Measurements from ENCODE around the gene WDR88. TPM values are rescaled to one million over a fixed set of nuclear protein-coding genes. Genes with fewer than 3 reads are reported as not detected.
"Not testable (repeated sequence)": the region's sequence is repeated elsewhere in the genome, so short reads cannot be mapped to it uniquely, and the experiment has no call there.

The WDR88 gene
- total RNA-seq, 1 experiment from 2014 or later: not detected

- H3K4me1 ChIP-seq (ENCODE audit: low read length): no peaks in the 10 kb centered on the region
- H3K27me3 ChIP-seq (ENCODE audit: low read length): no peaks in the 10 kb centered on the region
- H3K79me2 ChIP-seq (ENCODE audit: low read length): no peaks in the 10 kb centered on the region
- no peak for DNase-seq
- no peaks in the 10 kb centered on the region for H4K20me1 ChIP-seq (ENCODE audit: insufficient read depth, low read depth, low read length)
- no peak overlapping the region for H3K9ac ChIP-seq (ENCODE audit: low read length)
- no peaks in the 10 kb centered on the region for H3K9me3 ChIP-seq (ENCODE audit: low read length)
- H3K4me3 ChIP-seq (ENCODE audit: low read length): no peak overlapping the region
- no peaks in the 10 kb centered on the region for H3K36me3 ChIP-seq (ENCODE audit: insufficient read depth, low read length)
- H3K4me2 ChIP-seq (ENCODE audit: low read depth, low read length, poor library complexity, severe bottlenecking): no peak overlapping the region
- H3K9me2 ChIP-seq (replicated peaks; ENCODE audit: insufficient read depth, low read length): no peaks in the 10 kb centered on the region
- H3K27ac ChIP-seq (ENCODE audit: low read length): no peak overlapping the region
- no peak overlapping the region for H2AFZ ChIP-seq (ENCODE audit: low read length)
Observed at GRCh38 chr19:33219261-33219815, 87.4 kb downstream of the WDR88 start.

GRCh38 chr19:33220115-33220514 is 88.2 kb downstream of the WDR88 start:
- H2AFZ ChIP-seq (ENCODE audit: low read length): no peak overlapping the region
- H3K9me2 ChIP-seq (replicated peaks; ENCODE audit: insufficient read depth, low read length): no peaks in the 10 kb centered on the region
- H3K4me3 ChIP-seq (ENCODE audit: low read length): no peak overlapping the region
- H3K9me3 ChIP-seq (ENCODE audit: low read length): no peaks in the 10 kb centered on the region
- no peak overlapping the region for H3K4me2 ChIP-seq (ENCODE audit: low read depth, low read length, poor library complexity, severe bottlenecking)
- H3K27me3 ChIP-seq (ENCODE audit: low read length): no peaks in the 10 kb centered on the region
- H3K36me3 ChIP-seq (ENCODE audit: insufficient read depth, low read length): no peaks in the 10 kb centered on the region
- no peaks in the 10 kb centered on the region for H3K4me1 ChIP-seq (ENCODE audit: low read length)
- H3K27ac ChIP-seq (ENCODE audit: low read length): no peak overlapping the region
- no peaks in the 10 kb centered on the region for H4K20me1 ChIP-seq (ENCODE audit: insufficient read depth, low read depth, low read length)
- no peaks in the 10 kb centered on the region for H3K79me2 ChIP-seq (ENCODE audit: low read length)
- H3K9ac ChIP-seq (ENCODE audit: low read length): no peak overlapping the region
- no peak for DNase-seq

GRCh38 chr19:33220735-33221134 is 88.8 kb downstream of the WDR88 start:
- DNase-seq: no peak
- Histone ChIP-seq H2AFZ (ENCODE audit: low read length) (no peak overlapping the region), H4K20me1 (ENCODE audit: insufficient read depth, low read depth, low read length) (no peaks in the 10 kb centered on the region), H3K36me3 (ENCODE audit: insufficient read depth, low read length) (no peaks in the 10 kb centered on the region), H3K4me3 (ENCODE audit: low read length) (no peak overlapping the region), H3K4me2 (ENCODE audit: low read depth, low read length, poor library complexity, severe bottlenecking) (no peak overlapping the region), H3K4me1 (ENCODE audit: low read length) (no peaks in the 10 kb centered on the region), H3K79me2 (ENCODE audit: low read length) (no peaks in the 10 kb centered on the region), H3K9me3 (ENCODE audit: low read length) (no peaks in the 10 kb centered on the region), H3K9me2 (replicated peaks; ENCODE audit: insufficient read depth, low read length) (no peaks in the 10 kb centered on the region), H3K27ac (ENCODE audit: low read length) (no peak overlapping the region), H3K9ac (ENCODE audit: low read length) (no peak overlapping the region), H3K27me3 (ENCODE audit: low read length) (no peaks in the 10 kb centered on the region)

- no peaks in the 10 kb centered on the region for H3K9me3 ChIP-seq (ENCODE audit: low read length)
- no peak overlapping the region for H3K4me3 ChIP-seq (ENCODE audit: low read length)
- no peaks in the 10 kb centered on the region for H3K79me2 ChIP-seq (ENCODE audit: low read length)
- no peaks in the 10 kb centered on the region for H3K4me1 ChIP-seq (ENCODE audit: low read length)
- no peaks in the 10 kb centered on the region for H3K36me3 ChIP-seq (ENCODE audit: insufficient read depth, low read length)
- no peaks in the 10 kb centered on the region for H4K20me1 ChIP-seq (ENCODE audit: insufficient read depth, low read depth, low read length)
- no peak overlapping the region for H3K9ac ChIP-seq (ENCODE audit: low read length)
- DNase-seq: no peak
- H3K27ac ChIP-seq (ENCODE audit: low read length): no peak overlapping the region
- no peaks in the 10 kb centered on the region for H3K27me3 ChIP-seq (ENCODE audit: low read length)
- no peaks in the 10 kb centered on the region for H3K9me2 ChIP-seq (replicated peaks; ENCODE audit: insufficient read depth, low read length)
- no peak overlapping the region for H3K4me2 ChIP-seq (ENCODE audit: low read depth, low read length, poor library complexity, severe bottlenecking)
- no peak overlapping the region for H2AFZ ChIP-seq (ENCODE audit: low read length)
Observed at GRCh38 chr19:33221638-33222037, 89.7 kb downstream of the WDR88 start.

GRCh38 chr19:33222255-33222654 is 90.3 kb downstream of the WDR88 start:
- H3K27me3 ChIP-seq (ENCODE audit: low read length); H3K27ac ChIP-seq (ENCODE audit: low read length); H3K36me3 ChIP-seq (ENCODE audit: insufficient read depth, low read length); H3K9me3 ChIP-seq (ENCODE audit: low read length); H3K79me2 ChIP-seq (ENCODE audit: low read length); H2AFZ ChIP-seq (ENCODE audit: low read length); H4K20me1 ChIP-seq (ENCODE audit: insufficient read depth, low read depth, low read length); H3K9ac ChIP-seq (ENCODE audit: low read length); H3K9me2 ChIP-seq (replicated peaks; ENCODE audit: insufficient read depth, low read length); H3K4me3 ChIP-seq (ENCODE audit: low read length); H3K4me1 ChIP-seq (ENCODE audit: low read length); H3K4me2 ChIP-seq (ENCODE audit: low read depth, low read length, poor library complexity, severe bottlenecking); DNase-seq: not testable (repeated sequence)

GRCh38 chr19:33224694-33225457 is 93.0 kb downstream of the WDR88 start:
- H3K4me1 ChIP-seq (ENCODE audit: low read length): no peaks in the 10 kb centered on the region
- no peaks in the 10 kb centered on the region for H3K36me3 ChIP-seq (ENCODE audit: insufficient read depth, low read length)
- no peak overlapping the region for H3K4me3 ChIP-seq (ENCODE audit: low read length)
- H3K27me3 ChIP-seq (ENCODE audit: low read length): no peaks in the 10 kb centered on the region
- H2AFZ ChIP-seq (ENCODE audit: low read length): no peak overlapping the region
- H3K4me2 ChIP-seq (ENCODE audit: low read depth, low read length, poor library complexity, severe bottlenecking): no peak overlapping the region
- no peaks in the 10 kb centered on the region for H4K20me1 ChIP-seq (ENCODE audit: insufficient read depth, low read depth, low read length)
- H3K9me3 ChIP-seq (ENCODE audit: low read length): peaks cover 5% of the 10 kb centered on the region; the same call in 1 of the 2 replicates
- H3K27ac ChIP-seq (ENCODE audit: low read length): no peak overlapping the region
- no peaks in the 10 kb centered on the region for H3K79me2 ChIP-seq (ENCODE audit: low read length)
- no peaks in the 10 kb centered on the region for H3K9me2 ChIP-seq (replicated peaks; ENCODE audit: insufficient read depth, low read length)
- H3K9ac ChIP-seq (ENCODE audit: low read length): no peak overlapping the region
- DNase-seq: no peak

Other genes with a start within 250 kb of the WDR88 start
- 3.2 and 7.6 TPM in 2 replicates for gene CEP89, start 160.2 kb upstream of the WDR88 start, total RNA-seq (2014; rRNA removed; shearing (Covaris generic); ENCODE audit: low replicate concordance)
- 4.4 and 10.5 TPM in 2 replicates for gene FAAP24, start 159.9 kb upstream of the WDR88 start, total RNA-seq (2014; rRNA removed; shearing (Covaris generic); ENCODE audit: low replicate concordance)
- 2.8 and 4.3 TPM in 2 replicates for gene RHPN2, start 67.2 kb upstream of the WDR88 start, total RNA-seq (2014; rRNA removed; shearing (Covaris generic); ENCODE audit: low replicate concordance)
- 2.9 and 3.4 TPM in 2 replicates for gene GPATCH1, start 50.9 kb upstream of the WDR88 start, total RNA-seq (2014; rRNA removed; shearing (Covaris generic); ENCODE audit: low replicate concordance)
- gene LRP3, start 62.2 kb downstream of the WDR88 start, total RNA-seq (2014; rRNA removed; shearing (Covaris generic); ENCODE audit: low replicate concordance): not detected in 2 replicates
- gene SLC7A10, start 93.7 kb downstream of the WDR88 start, total RNA-seq (2014; rRNA removed; shearing (Covaris generic); ENCODE audit: low replicate concordance): not detected in 2 replicates
- gene CEBPA, start 170.4 kb downstream of the WDR88 start, total RNA-seq (2014; rRNA removed; shearing (Covaris generic); ENCODE audit: low replicate concordance): not detected in 2 replicates
- 42.7 and 47.3 TPM in 2 replicates for gene CEBPG, start 241.6 kb downstream of the WDR88 start, total RNA-seq (2014; rRNA removed; shearing (Covaris generic); ENCODE audit: low replicate concordance)

Measured in Karpas-422 (cell line).